ENCODE data around the gene KNSTRN. TPM values are rescaled to one million over a fixed set of nuclear protein-coding genes. Genes with fewer than 3 reads are reported as not detected.

The KNSTRN gene
- total and polyA plus RNA-seq, 2 of the 13 experiments (the other 11 are each of a cell fraction or from before 2014, with no cell fraction given): 20.3 to 62.3 TPM

- no peak overlapping the region for H2AFZ ChIP-seq (ENCODE audit: low read length)
- no peak overlapping the region for H3K4me3 ChIP-seq (replicated peaks in 1 of 3; ENCODE audit: insufficient read depth in 1 of 3, low read depth in 2 of 3, low read length in 3 of 3)
- FAIRE-seq: no peak
- 60% methylated on average over 5 of the region's 5 CpGs for WGBS (ENCODE audit: low lambda C conversion rate)
- no peaks in the 10 kb centered on the region; a peak in 3 of 5 replicates for H3K27me3 ChIP-seq (ENCODE audit: control insufficient read depth in 1 of 2, insufficient read depth in 2 of 2, low read length in 2 of 2)
- BruUV-seq (replicated peaks): no TSS peak
- H3K9ac ChIP-seq (ENCODE audit: insufficient read depth, low read depth, low read length): no peak overlapping the region
- intact Hi-C loops (cut with micrococcal nuclease; ENCODE audit: unreplicated experiment) (no loop called here), in situ Hi-C loops (cut with HindIII; ENCODE audit: extremely low pct_ligation_motif_present, low pct_unique_long_range_greater_than_20kb) (no loop called here)
- H3K79me2 ChIP-seq (ENCODE audit: insufficient read depth, low read length): no peaks in the 10 kb centered on the region
- no peak overlapping the region for H3K27ac ChIP-seq (ENCODE audit: extremely low read length, insufficient read depth, low read length)
- ATAC-seq: no peak
- H4K20me1 ChIP-seq (ENCODE audit: insufficient read depth, low read length): no peaks in the 10 kb centered on the region
- no peak for DNase-seq (ENCODE audit: low spot score)
- CTCF ChIA-PET (ENCODE audit: low intra/inter-chr PET ratio, low total read pairs): no interaction called here
- no peak overlapping the region for H3K4me2 ChIP-seq (ENCODE audit: low read depth, low read length)
- H3K9me3 ChIP-seq (ENCODE audit: low read length): no peaks in the 10 kb centered on the region
- peaks cover 10% of the 10 kb centered on the region for H3K4me1 ChIP-seq (ENCODE audit: insufficient read depth, low read length)
- POLR2A ChIA-PET: interaction anchor here (1.7 kb wide), 1 partner anchor 14 kb away, joined by 3 read pairs; no protein-coding TSS in a partner anchor
- no peaks in the 10 kb centered on the region for H3K36me3 ChIP-seq (replicated peaks in 1 of 2; ENCODE audit: control insufficient read depth in 1 of 2, insufficient read depth in 2 of 2, low read length in 2 of 2)
- no peak for TF ChIP-seq ZNF138 (CRISPR knock-in tag; IDR thresholded peaks at IDR 0.05; ENCODE audit: low read depth)
- TF ChIP-seq CBFB (CRISPR knock-in tag; IDR thresholded peaks at IDR 0.05): no peak
- no peak for TF ChIP-seq HES4 (CRISPR knock-in tag; IDR thresholded peaks at IDR 0.05; ENCODE audit: borderline replicate concordance)
- TF ChIP-seq ETS1 (CRISPR knock-in tag; IDR thresholded peaks at IDR 0.05): no peak
- no peak for TF ChIP-seq SRY (CRISPR knock-in tag; IDR thresholded peaks at IDR 0.05)
- TF ChIP-seq ZNF280D (CRISPR knock-in tag; IDR thresholded peaks at IDR 0.05): no peak
- no peak for TF ChIP-seq PHF20 (CRISPR knock-in tag; IDR thresholded peaks at IDR 0.05)
- TF ChIP-seq TAF15 (IDR thresholded peaks at IDR 0.05; ENCODE audit: low read depth, low read length, poor library complexity, severe bottlenecking): no peak
- TF ChIP-seq PRPF4 (IDR thresholded peaks at IDR 0.05; ENCODE audit: low read depth, low read length, poor library complexity, severe bottlenecking): no peak
- TF ChIP-seq CENPT (CRISPR knock-in tag; IDR thresholded peaks at IDR 0.05; ENCODE audit: low read depth): no peak
- TF ChIP-seq ZNF883 (CRISPR knock-in tag; IDR thresholded peaks at IDR 0.05; ENCODE audit: not compliant biosample characterization): no peak
- TF ChIP-seq, protein P1, sequence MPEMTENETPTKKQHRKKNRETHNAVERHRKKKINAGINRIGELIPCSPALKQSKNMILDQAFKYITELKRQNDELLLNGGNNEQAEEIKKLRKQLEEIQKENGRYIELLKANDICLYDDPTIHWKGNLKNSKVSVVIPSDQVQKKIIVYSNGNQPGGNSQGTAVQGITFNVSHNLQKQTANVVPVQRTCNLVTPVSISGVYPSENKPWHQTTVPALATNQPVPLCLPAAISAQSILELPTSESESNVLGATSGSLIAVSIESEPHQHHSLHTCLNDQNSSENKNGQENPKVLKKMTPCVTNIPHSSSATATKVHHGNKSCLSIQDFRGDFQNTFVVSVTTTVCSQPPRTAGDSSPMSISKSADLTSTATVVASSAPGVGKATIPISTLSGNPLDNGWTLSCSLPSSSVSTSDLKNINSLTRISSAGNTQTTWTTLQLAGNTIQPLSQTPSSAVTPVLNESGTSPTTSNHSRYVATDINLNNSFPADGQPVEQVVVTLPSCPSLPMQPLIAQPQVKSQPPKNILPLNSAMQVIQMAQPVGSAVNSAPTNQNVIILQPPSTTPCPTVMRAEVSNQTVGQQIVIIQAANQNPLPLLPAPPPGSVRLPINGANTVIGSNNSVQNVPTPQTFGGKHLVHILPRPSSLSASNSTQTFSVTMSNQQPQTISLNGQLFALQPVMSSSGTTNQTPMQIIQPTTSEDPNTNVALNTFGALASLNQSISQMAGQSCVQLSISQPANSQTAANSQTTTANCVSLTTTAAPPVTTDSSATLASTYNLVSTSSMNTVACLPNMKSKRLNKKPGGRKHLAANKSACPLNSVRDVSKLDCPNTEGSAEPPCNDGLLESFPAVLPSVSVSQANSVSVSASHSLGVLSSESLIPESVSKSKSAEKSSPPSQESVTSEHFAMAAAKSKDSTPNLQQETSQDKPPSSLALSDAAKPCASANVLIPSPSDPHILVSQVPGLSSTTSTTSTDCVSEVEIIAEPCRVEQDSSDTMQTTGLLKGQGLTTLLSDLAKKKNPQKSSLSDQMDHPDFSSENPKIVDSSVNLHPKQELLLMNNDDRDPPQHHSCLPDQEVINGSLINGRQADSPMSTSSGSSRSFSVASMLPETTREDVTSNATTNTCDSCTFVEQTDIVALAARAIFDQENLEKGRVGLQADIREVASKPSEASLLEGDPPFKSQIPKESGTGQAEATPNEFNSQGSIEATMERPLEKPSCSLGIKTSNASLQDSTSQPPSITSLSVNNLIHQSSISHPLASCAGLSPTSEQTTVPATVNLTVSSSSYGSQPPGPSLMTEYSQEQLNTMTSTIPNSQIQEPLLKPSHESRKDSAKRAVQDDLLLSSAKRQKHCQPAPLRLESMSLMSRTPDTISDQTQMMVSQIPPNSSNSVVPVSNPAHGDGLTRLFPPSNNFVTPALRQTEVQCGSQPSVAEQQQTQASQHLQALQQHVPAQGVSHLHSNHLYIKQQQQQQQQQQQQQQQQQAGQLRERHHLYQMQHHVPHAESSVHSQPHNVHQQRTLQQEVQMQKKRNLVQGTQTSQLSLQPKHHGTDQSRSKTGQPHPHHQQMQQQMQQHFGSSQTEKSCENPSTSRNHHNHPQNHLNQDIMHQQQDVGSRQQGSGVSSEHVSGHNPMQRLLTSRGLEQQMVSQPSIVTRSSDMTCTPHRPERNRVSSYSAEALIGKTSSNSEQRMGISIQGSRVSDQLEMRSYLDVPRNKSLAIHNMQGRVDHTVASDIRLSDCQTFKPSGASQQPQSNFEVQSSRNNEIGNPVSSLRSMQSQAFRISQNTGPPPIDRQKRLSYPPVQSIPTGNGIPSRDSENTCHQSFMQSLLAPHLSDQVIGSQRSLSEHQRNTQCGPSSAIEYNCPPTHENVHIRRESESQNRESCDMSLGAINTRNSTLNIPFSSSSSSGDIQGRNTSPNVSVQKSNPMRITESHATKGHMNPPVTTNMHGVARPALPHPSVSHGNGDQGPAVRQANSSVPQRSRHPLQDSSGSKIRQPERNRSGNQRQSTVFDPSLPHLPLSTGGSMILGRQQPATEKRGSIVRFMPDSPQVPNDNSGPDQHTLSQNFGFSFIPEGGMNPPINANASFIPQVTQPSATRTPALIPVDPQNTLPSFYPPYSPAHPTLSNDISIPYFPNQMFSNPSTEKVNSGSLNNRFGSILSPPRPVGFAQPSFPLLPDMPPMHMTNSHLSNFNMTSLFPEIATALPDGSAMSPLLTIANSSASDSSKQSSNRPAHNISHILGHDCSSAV (CRISPR knock-in tag; IDR thresholded peaks at IDR 0.05; ENCODE audit: borderline replicate concordance): no peak
- TF ChIP-seq TCF7 (IDR thresholded peaks at IDR 0.05; ENCODE audit: low read depth): no peak
These were observed 43.2 kb downstream of the KNSTRN start for GRCh38 chr15:40425681-40426080.
